Dedifferentiated amniotic fluid mesenchymal stem cell (primary cell): ENCODE measurements around the gene TRIM2.
"Not testable (repeated sequence)": the region's sequence is repeated elsewhere in the genome, so short reads cannot be mapped to it uniquely, and the experiment has no call there.

Source experiments
- DNase-seq: peaks from one replicate; pipeline ENCODE4 v3.0.0-alpha.2; 2016; ENCODE audit errors: extremely low spot score

TRIM2 gene

GRCh38 chr4:153189016-153189801 is 15.0 kb upstream of the TRIM2 start:
- DNase-seq: no peak

- DNase-seq: no peak
Observed at GRCh38 chr4:153191795-153192363, 12.4 kb upstream of the TRIM2 start.

- DNase-seq: no peak
Observed at GRCh38 chr4:153197301-153197700, 6.9 kb upstream of the TRIM2 start.

DNA sequence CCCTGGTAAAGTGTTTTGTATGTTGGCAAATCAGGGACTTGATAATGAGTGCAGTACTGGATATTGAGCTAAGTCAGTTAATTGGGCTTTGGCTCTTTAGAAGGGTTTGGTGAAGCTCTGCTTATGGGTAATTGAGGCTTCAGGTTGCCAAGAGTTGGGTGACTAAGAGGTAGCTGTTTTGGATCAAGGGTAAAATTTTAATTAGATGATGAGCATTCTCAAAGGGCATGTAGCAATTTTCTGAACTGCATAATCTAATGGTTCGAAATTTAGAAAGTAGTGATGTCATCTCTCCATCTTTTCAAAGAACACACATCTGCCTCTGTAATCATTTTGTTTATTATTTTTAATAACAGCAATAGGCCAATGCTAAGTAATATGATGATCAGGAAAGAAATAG is 5.5 kb upstream of the TRIM2 start:
- no peak for DNase-seq

DNA sequence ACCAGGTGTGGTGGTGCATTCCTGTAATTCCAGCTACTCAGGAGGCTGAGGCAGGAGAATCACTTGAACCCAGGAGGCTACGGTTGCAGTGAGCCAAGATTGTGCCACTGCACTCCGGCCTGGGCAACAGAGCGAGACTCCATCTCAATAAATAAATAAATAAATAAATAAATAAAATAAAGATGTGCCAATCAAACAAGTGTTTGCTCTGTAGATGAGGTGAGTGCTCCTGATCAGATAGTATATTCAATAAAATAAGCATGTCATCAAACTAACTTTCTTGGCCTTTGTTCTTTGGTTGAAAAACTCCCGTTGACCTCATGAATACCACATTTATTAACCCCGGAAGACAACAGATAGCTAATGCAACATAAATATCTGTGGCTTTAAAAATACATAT is 497 bp upstream of the TRIM2 start:
- not testable (repeated sequence) for DNase-seq

GRCh38 chr4:153204728-153205648 is 745 bp downstream of the TRIM2 start:
- no peak for DNase-seq

DNA sequence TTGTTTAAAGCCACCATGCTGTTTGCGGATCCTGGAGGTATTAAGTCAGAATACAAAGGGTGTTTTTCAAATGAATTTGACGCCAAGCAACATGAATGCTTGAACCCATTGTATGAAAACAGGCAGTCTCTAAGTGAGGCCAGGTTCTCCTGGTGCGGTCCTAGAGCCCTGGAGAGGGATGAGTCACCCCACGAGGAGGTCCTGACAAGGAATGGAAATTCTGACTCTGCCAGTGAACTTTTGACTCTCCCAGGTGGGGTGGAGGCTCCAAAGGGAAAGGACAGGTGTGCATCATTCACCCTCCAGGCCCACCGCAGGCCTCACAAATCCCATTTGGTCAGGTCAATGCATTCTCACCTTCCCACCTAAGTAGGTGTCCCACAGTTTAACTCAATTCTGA is 1.5 kb downstream of the TRIM2 start:
- no peak for DNase-seq

- no peak for DNase-seq
Observed at GRCh38 chr4:153206534-153206933, 2.3 kb downstream of the TRIM2 start.

DNA sequence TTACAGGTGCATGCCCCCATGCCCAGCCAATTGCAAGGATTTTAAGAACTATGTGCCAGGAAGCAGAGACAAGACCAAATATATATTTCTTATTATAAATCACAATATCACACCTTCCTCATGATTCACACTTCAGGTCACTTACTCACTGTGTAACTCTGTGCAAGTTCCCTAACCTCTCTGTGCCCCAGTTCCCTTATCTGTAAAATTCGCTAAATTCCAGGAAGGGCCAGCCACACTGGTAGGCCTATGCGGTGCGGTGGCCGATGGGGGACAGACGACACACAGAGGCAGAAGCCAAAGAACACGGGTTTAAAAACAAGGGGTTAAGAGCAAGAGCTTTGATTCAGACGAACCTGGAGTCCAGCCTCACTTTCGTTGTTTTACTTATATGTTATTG is 2.8 kb downstream of the TRIM2 start:
- DNase-seq: no peak

DNA sequence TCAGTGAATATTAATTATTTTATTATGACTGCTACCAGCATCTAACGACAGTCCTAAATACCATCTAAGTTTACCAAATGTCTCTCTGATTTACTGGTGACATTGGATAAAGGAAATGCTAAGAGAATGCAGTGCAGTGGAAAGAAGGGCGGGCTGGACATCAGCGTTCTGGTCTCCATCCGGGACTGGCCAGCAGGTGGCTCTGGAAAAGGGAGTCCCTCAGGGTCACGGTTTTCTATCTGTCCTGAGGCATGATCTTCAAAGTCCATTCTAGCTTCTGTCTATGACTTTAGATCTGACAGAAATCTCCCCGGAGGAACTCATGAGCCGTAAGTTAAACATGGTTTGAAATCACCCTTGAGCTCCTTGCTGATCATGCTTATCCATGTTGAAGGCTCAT is 3.3 kb downstream of the TRIM2 start:
- no peak for DNase-seq

DNA sequence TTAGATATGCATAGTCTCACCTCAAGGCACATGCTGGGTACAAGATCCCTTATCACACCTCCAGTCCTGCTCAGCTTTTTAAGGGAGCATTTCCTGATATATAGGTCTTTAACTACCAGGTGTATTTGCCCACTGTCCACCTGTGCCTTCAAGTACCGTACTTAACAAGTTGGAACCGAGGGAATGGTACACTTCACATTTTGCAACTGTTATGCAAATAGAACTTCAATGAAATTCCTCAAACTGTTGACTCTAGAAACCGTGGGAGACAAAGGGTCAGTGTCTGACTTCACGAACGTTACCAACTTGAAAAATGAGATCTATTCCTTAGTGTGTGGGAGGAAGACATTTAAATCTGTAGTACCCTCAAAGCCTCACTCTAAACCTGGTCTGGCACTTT is 5.2 kb downstream of the TRIM2 start:
- no peak for DNase-seq

GRCh38 chr4:153210727-153211126 is 6.5 kb downstream of the TRIM2 start:
- DNase-seq: no peak

GRCh38 chr4:153211986-153212728 is 7.9 kb downstream of the TRIM2 start:
- DNase-seq: no peak

GRCh38 chr4:153212736-153213135 is 8.5 kb downstream of the TRIM2 start:
- no peak for DNase-seq

DNA sequence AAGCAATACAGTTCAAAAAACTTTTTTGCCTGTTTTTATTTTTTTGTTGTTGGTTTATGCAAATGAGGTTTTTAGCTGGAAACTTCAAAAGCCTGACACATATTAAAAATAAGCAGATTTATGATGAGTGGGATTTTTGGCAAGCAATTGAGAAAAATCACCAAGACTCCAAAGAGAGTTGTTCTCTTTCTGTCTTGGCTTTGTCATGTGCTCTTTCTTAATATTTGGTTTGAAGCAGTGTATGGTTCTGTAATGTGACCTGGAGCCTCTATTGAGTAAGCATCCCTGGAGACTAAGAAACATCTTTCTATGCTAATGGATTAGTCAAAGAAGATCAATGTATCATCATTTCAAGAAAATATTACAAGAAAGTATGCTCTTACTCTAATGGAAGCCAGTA is 11.7 kb downstream of the TRIM2 start:
- DNase-seq: no peak

- DNase-seq: no peak
Observed at GRCh38 chr4:153216546-153216945, 12.3 kb downstream of the TRIM2 start.

DNA sequence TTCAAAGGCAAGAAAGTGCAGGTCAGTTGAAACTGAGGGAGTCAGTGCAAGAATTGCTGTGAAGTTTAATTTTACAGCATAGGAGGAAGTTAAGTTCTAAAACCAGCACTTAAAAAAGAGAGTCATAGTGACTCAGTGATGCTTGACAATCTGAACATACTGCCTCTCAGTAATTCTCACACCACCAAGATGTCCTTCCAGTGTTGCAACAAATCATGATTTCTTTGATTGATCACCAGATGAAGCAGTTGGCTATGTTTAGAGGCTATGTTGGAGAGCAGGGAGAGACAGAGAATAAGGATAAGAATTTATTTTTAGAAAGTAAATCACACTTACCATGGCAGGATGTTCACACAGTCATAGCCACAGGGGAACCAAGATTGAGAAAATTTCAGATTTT is 13.2 kb downstream of the TRIM2 start:
- DNase-seq: no peak

GRCh38 chr4:153218961-153219360 is 14.7 kb downstream of the TRIM2 start:
- DNase-seq: no peak

GRCh38 chr4:153220682-153221395 is 16.6 kb downstream of the TRIM2 start:
- peak; percentile 81 for DNase-seq

GRCh38 chr4:153221783-153222706 is 17.8 kb downstream of the TRIM2 start:
- DNase-seq: peak; percentile 94
